Right lobe of liver (tissue), 4 donors: ENCODE results near the gene TPPP.

Source experiments
- POLR2A ChIP-seq: fragments of 450-650 bp; IDR thresholded peaks from one replicate; pipeline ENCODE4 v1.6.1; 2017; ENCODE audit warnings: antibody characterized with exemption, mild to moderate bottlenecking
- TF ChIP-seq, protein P1 (sequence below), 4 donors: fragments of 200-600 bp in 3 of 4; fragments of 450-650 bp in 1 of 4; IDR thresholded peaks; one replicate each; pipeline versions ENCODE4 v1.5.1 to v1.8.0; 2016 to 2022; ENCODE audit warnings: antibody characterized with exemption in 4 of 4, mild to moderate bottlenecking in 2 of 4
- donor health status: DM: no; HTN: no; CAD: no.
- donor health status: DM: no; HTN: no; CAD: no.
- donor health status: DM: no; HTN: yes; CAD: no.

DNA sequence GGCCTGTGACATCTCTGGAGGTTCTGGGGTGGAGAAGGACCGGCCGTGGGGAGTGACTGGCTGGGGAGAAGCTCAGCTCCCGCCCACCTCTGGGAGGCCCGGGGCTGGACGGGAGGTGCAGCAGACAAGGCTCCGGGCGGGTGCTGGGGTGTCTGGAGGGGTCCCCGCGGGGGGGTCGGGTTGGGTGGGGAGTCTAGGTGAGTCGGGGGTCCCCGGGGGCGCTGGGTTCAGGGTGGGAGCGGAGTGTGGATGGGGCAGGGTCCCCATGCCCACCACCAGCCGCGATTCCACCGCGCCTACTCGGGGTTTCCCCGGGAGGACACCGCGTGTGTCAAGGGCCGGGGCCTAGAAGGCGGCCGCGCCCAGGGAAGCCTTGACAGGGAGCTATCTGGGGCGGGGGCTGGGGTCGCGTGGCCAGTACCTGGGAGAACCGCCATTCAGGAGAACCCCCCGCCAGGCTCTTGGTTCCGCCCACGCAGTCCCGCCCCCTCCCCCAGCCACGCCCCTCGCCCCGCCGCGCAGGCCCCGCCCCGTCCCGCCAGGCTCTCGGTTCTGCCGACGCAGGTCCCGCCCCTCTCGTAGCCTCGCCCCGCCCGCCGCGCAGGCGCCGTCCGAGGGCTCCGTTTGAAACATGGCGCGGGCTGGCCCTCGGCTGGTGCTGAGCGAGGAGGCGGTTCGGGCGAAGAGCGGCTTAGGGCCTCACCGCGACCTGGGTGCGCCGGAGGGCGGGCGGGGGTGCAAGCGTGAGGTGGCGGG, 81.2 kb downstream of the TPPP start, which contains the start of gene CEP72:
- TF ChIP-seq, protein P1, sequence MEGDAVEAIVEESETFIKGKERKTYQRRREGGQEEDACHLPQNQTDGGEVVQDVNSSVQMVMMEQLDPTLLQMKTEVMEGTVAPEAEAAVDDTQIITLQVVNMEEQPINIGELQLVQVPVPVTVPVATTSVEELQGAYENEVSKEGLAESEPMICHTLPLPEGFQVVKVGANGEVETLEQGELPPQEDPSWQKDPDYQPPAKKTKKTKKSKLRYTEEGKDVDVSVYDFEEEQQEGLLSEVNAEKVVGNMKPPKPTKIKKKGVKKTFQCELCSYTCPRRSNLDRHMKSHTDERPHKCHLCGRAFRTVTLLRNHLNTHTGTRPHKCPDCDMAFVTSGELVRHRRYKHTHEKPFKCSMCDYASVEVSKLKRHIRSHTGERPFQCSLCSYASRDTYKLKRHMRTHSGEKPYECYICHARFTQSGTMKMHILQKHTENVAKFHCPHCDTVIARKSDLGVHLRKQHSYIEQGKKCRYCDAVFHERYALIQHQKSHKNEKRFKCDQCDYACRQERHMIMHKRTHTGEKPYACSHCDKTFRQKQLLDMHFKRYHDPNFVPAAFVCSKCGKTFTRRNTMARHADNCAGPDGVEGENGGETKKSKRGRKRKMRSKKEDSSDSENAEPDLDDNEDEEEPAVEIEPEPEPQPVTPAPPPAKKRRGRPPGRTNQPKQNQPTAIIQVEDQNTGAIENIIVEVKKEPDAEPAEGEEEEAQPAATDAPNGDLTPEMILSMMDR (IDR thresholded peaks at IDR 0.05) = no peak
- no peak for TF ChIP-seq POLR2A
